Stomach (tissue), 9 donors: ENCODE data around the gene SLC2A4. TPM values are rescaled to one million over a fixed set of nuclear protein-coding genes. Genes with fewer than 3 reads are reported as not detected.

Experiments
- DNase-seq, 2 donors: peaks; one replicate each; pipeline versions ENCODE4 v3.0.0 to v3.0.0-alpha.2; 2013 to 2019
- H3K27ac ChIP-seq, 5 donors: fragments of 200-600 bp in 4 of 5; sonication (generic) in 4 of 5; one replicate each; pipeline ENCODE4 v1.5.1; 2013 to 2019; ENCODE audit warnings: mild to moderate bottlenecking in 1 of 5, moderate library complexity in 1 of 5
- H3K27me3 ChIP-seq, 3 donors: fragments of 200-600 bp; sonication (generic); one replicate each; pipeline ENCODE4 v1.5.1; 2017 to 2019; ENCODE audit warnings: mixed run types in 1 of 3
- H3K36me3 ChIP-seq, 4 donors: fragments of 200-600 bp; sonication (generic); 1 replicate in 3 of 4; 2 replicates in 1 of 4; pipeline ENCODE4 v1.5.1; 2016 to 2019
- H3K4me1 ChIP-seq, 4 donors: fragments of 200-600 bp; sonication (generic); one replicate each; pipeline ENCODE4 v1.5.1; 2016 to 2019
- H3K4me3 ChIP-seq, 4 donors: fragments of 200-600 bp; sonication (generic) in 3 of 4; one replicate each; pipeline ENCODE4 v1.5.1; 2016 to 2019; ENCODE audit warnings: mild to moderate bottlenecking in 1 of 4
- H3K9me3 ChIP-seq, 4 donors: fragments of 200-600 bp; sonication (generic); one replicate each; pipeline ENCODE4 v1.5.1; 2016 to 2019
- CTCF ChIP-seq, 7 experiments: fragments of 450-650 bp in 4 of 7; fragments of 200-600 bp in 3 of 7; sonication (generic) in 3 of 7; IDR thresholded peaks; one replicate each; pipeline ENCODE4 v1.5.1; 2016 to 2019; ENCODE audit warnings: antibody characterized with exemption in 7 of 7, control low read depth in 2 of 7, mild to moderate bottlenecking in 1 of 7
- EP300 ChIP-seq: sonication (generic); formaldehyde crosslinking; IDR thresholded peaks from one replicate; pipeline ENCODE4 v1.6.1; 2017; ENCODE audit warnings: antibody characterized with exemption
- POLR2A ChIP-seq, 4 donors: fragments of 450-650 bp; IDR thresholded peaks; one replicate each; pipeline ENCODE4 v1.6.1; 2016; ENCODE audit warnings: antibody characterized with exemption in 4 of 4, control low read depth in 2 of 4, mild to moderate bottlenecking in 1 of 4, moderate library complexity in 1 of 4
- POLR2AphosphoS5 ChIP-seq, 3 donors: sonication (generic); formaldehyde crosslinking; IDR thresholded peaks; one replicate each; pipeline ENCODE4 v1.6.1; 2016; ENCODE audit warnings: antibody characterized with exemption in 3 of 3
- WGBS, 5 donors: extraction: QIAGEN DNeasy Blood & Tissue Kit in 3 of 5; methylation state at CpG; one replicate each; pipeline versions ENCODE4 v1.1.5 to v1.1.7; 2013 to 2018; 5-methylcytosine and 5-hydroxymethylcytosine counted together
- intact Hi-C: fragments of 100-400 bp; cut with DNase I; formaldehyde crosslinking; loops from one replicate; pipeline ENCODE4 v1.15.1; 2023; ENCODE audit warnings: low total_unique reads
- polyA plus RNA-seq, 3 donors: library from polyadenylated mRNA; stranded (reverse); fragments of 200-250 nt; gene quantifications; one replicate each; pipeline ENCODE4 v1.2.3, GENCODE V29; 2013
- total RNA-seq, 5 donors: library from RNA; depleted of rRNA; stranded (reverse); fragments of >200 nt; gene quantifications; one replicate each; pipeline versions ENCODE4 v1.1.0 to v1.2.3, GENCODE V29; 2014 to 2016
- donor health status: healthy with polysubstance abuse.
- donor health status: Bipolar disorder and iron deficiency.
- donor health status: healthy.

The SLC2A4 gene
- total and polyA plus RNA-seq, 8 donors: 0.92 to 26.6 (median 5.6) TPM

GRCh38 chr17:7261379-7262191 lies 19.9 kb upstream of the SLC2A4 start:
- whole genome bisulfite sequencing, 5 donors: 4 to 31% (median 10%) methylated on average over 10 to 71 of the region's 71 CpGs
- peak overlapping the region in 4 of 5 donors; percentile 36 to 73 (median 59) for H3K27ac ChIP-seq
- DNase-seq: no peak
- peaks cover 31 to 51% (median 40%) of the 10 kb centered on the region in 4 donors for H3K4me1 ChIP-seq
- H3K27me3 ChIP-seq: peaks cover 10 to 63% (median 46%) of the 10 kb centered on the region in 3 donors
- no peaks in the 10 kb centered on the region for H3K9me3 ChIP-seq
- H3K4me3 ChIP-seq: peak overlapping the region; percentile 41 to 60 (median 46)
- H3K36me3 ChIP-seq: peaks cover 15 to 36% (median 33%) of the 10 kb centered on the region in 4 donors
- TF ChIP-seq POLR2AphosphoS5 (IDR thresholded peaks at IDR 0.05): no peak
- TF ChIP-seq POLR2A (IDR thresholded peaks at IDR 0.05): no peak
- TF ChIP-seq CTCF (IDR thresholded peaks at IDR 0.05): no peak
- TF ChIP-seq EP300: no peak
- intact Hi-C loops: no loop called here

- 5 to 8% (median 6%) methylated on average over 25 to 64 of the region's 64 CpGs for WGBS, 5 donors
- H3K27me3 ChIP-seq: peaks cover 10 to 66% (median 47%) of the 10 kb centered on the region in 3 donors
- no peak for TF ChIP-seq CTCF (IDR thresholded peaks at IDR 0.05)
- peaks cover 31 to 51% (median 40%) of the 10 kb centered on the region in 4 donors for H3K4me1 ChIP-seq
- peak; percentile 52 to 95 for DNase-seq
- intact Hi-C loops: no loop called here
- peak within 1 kb of the TSS; percentile 41 to 60 (median 46) for H3K4me3 ChIP-seq
- no peaks in the 10 kb centered on the region for H3K9me3 ChIP-seq
- H3K36me3 ChIP-seq: peaks cover 13 to 28% (median 25%) of the 10 kb centered on the region in 4 donors
- H3K27ac ChIP-seq: peak within 1 kb of the TSS; percentile 4 to 73 (median 59)
Measured at GRCh38 chr17:7262192-7262934, 19.2 kb upstream of the SLC2A4 start, which contains the start of gene CLDN7. Gene CLDN7, minus strand, starts transcription at chr17:7262478. Its CDS starts 435 bp downstream, at chr17:7262043.

- Histone ChIP-seq H3K4me1 (peaks cover 31 to 51% (median 40%) of the 10 kb centered on the region in 4 donors), H3K9me3 (no peaks in the 10 kb centered on the region), H3K27ac (peak overlapping the region in 2 of 5 donors; percentile 1 to 7), H3K36me3 (peaks cover 8 to 20% (median 17%) of the 10 kb centered on the region in 4 donors), H3K4me3 (peak overlapping the region; percentile 41 to 60 (median 46)), H3K27me3 (peaks cover 10 to 71% (median 52%) of the 10 kb centered on the region in 3 donors)
- WGBS, 5 donors: 5 to 9% (median 7%) methylated on average over 26 of the region's 26 CpGs
- intact Hi-C loops: no loop called here
- TF ChIP-seq POLR2A (IDR thresholded peaks at IDR 0.05) (no peak), CTCF (IDR thresholded peaks at IDR 0.05) (no peak), POLR2AphosphoS5 (IDR thresholded peaks at IDR 0.05) (no peak), EP300 (no peak)
- DNase-seq: peak in 1 of 2 donors; percentile 87
Measured at GRCh38 chr17:7262935-7263800, 18.4 kb upstream of the SLC2A4 start.

- DNase-seq: peak in 1 of 2 donors; percentile 66
- intact Hi-C loops: no loop called here
- no peak overlapping the region for H3K4me3 ChIP-seq
- H3K9me3 ChIP-seq: no peaks in the 10 kb centered on the region
- H3K4me1 ChIP-seq: peaks cover 31 to 49% (median 40%) of the 10 kb centered on the region in 4 donors
- TF ChIP-seq POLR2A (IDR thresholded peaks at IDR 0.05) (no peak), CTCF (IDR thresholded peaks at IDR 0.05) (no peak), POLR2AphosphoS5 (IDR thresholded peaks at IDR 0.05) (no peak), EP300 (no peak)
- no peak overlapping the region for H3K27ac ChIP-seq
- 21 to 45% (median 27%) methylated on average over 4 of the region's 4 CpGs for WGBS, 5 donors
- peaks cover 3 to 14% (median 12%) of the 10 kb centered on the region in 4 donors for H3K36me3 ChIP-seq
- peaks cover 10 to 77% (median 52%) of the 10 kb centered on the region in 3 donors for H3K27me3 ChIP-seq
Measured at GRCh38 chr17:7263801-7264078, 17.8 kb upstream of the SLC2A4 start.
